Inflammatory macrophage treated with lipopolysaccharide for 4 hours (primary cell): ENCODE results near the gene GLO1.
"Not testable (repeated sequence)": the region's sequence is repeated elsewhere in the genome, so short reads cannot be mapped to it uniquely, and the experiment has no call there.

Experiments
- DNase-seq: peaks from one replicate; pipeline ENCODE4 v3.0.0-alpha.2; 2020

GLO1 gene

DNA sequence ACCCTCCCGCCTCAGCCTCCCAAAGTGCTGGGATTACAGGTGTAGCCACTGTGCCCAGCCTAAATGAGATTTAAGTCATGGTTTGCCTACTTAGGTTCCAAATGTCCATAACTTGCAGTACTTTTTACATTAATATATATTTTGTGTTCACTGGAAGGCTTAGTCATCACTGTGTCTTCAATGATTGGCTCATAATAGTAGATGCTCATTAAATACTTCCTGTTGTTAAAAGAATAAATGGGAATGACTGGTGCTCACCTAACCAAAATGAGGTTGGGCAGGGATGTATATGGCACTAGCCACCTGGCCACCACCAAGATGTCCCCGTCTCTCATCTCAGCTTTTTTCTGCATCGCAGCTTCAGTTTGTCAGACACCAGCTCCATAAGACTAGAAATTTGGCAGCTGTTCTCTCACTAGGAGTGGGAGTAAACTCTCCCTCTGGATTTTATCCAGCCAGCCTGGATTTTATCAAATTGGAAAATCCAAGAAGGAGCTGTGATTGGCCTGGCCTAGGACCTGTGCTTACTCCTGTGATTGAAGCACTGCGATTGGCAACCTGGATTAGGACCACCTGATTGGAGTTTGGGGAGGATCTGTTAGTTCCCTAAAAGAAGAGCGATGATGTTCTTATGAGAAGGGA lies 1.1 kb upstream of the GLO1 start:
- no peak for DNase-seq

- DNase-seq: no peak
Observed at GRCh38 chr6:38701551-38701950, 1.4 kb downstream of the GLO1 start.

DNA sequence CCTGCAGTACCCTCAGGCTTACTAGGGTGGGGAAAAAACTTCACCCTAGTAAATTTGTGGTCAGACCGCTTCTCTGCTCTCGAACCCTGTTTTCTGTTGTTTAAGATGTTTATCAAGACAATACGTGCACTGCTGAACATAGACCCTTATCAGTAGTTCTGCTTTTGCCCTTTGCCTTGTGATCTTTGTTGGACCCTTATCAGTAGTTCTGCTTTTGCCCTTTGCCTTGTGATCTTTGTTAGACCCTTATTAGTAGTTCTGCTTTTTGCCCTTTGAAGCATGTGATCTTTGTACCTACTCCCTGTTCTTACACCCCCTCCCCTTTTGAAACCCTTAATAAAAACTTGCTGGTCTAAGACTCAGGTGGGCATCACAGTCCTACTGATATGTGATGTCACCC lies 3.2 kb downstream of the GLO1 start:
- DNase-seq: not testable (repeated sequence)

DNA sequence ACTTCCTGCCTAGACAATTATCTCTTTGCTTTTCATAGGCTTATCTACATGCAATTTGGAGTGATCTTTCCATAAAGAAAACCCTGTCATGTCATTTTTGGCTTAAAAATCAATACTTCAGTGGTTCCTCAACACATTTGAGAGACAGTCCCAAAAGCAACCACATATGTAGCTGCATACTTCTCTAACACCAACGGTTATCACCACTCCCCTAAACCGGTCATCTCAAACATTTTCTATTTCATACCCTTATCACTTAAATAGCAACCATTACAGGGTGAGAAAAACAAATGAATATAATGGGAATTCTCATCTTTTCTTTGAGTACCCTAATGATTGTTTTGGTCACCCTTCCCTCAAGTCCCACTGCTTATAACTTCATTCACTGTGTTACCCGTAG lies 5.1 kb downstream of the GLO1 start:
- DNase-seq: no peak

GRCh38 chr6:38696345-38696744 lies 6.6 kb downstream of the GLO1 start:
- no peak for DNase-seq

- DNase-seq: no peak
Observed at GRCh38 chr6:38695933-38696332, 7.0 kb downstream of the GLO1 start.

DNA sequence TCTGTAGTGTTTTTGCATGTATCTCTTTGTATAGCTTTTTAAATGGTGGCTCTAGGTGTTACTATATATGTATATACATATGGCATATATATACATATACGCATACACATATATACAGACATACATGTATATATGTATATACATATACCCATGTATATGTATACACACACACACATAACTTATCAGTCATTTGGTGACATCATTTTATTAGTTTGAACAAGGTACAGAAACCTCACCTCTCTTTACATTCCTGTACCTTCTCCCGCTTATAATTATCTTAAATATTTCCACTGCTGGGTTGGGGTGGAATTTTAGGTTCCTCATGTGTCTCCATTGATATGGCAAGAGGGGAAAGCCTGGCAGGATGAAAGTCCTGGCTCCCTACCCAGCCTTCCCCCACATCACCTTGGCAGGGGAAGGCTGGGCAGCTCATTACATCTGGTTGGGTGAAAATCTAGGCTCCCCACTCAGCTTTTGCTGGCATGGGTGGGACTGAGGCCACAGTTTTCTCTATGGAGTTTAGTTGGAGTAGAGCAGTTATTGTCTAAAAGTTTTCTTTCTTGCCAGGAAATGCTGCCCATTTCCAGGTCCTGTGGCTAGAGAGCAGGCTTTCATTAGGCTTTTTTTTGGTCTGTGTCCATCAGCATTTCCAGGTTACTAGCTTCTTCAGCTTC lies 7.6 kb downstream of the GLO1 start:
- DNase-seq: no peak

GRCh38 chr6:38688579-38689087 lies 14.3 kb downstream of the GLO1 start:
- DNase-seq: no peak

DNA sequence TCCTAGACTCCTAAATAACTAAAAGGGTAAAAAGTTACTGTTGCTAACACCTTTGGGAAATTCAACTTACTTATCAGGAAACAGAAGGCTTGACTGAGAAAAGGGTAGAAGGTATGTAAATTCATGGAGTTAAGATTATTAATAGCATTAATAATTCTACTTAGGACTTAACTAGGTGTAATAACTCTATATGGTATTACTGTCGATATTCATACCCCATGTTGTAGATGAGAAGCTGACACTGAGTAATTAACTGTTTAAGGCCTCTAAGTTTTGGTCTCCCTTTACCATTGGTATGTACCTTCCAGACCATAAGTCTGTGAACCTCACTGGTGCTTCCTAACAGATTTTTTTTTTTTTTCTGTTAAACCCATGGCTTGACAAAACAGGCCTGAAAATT lies 15.4 kb downstream of the GLO1 start:
- no peak for DNase-seq

GRCh38 chr6:38687043-38687353 lies 15.9 kb downstream of the GLO1 start:
- DNase-seq: no peak

DNA sequence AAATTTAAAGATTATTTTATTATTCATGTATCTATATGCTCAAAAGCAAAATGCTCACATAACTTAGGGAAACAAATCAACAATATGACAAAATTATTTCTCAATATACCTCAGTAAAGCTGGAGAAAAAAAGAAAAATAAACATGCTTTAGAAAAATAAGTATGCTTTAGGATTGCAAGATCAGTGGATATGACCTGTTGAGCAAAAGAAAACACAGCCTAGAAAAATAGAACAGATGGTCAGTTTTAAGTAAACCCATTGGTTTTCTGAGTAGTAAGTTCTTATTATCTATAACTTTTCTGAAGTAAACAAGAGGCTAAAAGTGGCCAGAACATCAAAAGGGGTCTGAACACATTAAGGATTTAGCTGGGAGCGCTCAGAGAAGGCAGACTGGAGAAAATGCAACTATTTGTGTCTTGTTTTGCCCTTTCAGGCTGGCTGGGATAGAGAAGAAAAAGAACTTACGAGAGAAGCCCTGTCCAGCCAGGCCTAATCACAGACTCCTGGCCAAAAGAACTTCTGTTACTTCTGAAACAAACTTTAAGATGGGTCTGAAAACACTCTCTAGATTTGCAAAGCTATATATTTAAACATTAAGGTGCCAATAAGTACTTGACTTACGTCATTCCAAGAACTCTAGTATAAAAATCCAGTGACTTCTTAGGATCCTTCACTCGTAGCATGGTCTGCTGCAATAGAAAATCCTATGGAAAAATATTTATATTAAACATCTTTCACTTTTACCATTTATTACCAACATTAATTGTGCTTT lies 16.5 kb downstream of the GLO1 start:
- DNase-seq: no peak

DNA sequence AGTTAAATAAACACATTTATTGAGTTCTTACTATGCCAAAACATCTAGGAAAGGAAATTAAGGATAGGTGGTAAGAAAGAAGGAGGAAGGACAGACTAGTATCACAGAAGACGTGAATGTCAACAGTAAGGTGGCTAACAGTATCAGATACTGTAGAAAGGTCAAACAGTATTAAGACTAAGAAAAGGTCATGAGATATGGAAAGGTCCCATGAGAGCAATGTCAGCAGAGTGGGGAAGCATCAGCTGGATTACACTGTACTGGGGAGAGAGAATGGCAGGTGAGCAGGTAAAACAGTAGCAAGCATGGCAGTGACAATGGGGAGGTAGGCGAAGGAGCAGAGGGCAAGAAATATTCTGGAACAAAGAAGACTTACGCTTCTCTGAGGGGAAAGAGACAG lies 18.0 kb downstream of the GLO1 start:
- no peak for DNase-seq

- no peak for DNase-seq
Observed at GRCh38 chr6:38684237-38684636, 18.7 kb downstream of the GLO1 start.

- no peak for DNase-seq
Observed at GRCh38 chr6:38681850-38682249, 21.1 kb downstream of the GLO1 start.

GRCh38 chr6:38679668-38680067 lies 23.3 kb downstream of the GLO1 start:
- no peak for DNase-seq

- no peak for DNase-seq
Observed at GRCh38 chr6:38678178-38678760, 24.7 kb downstream of the GLO1 start.

DNA sequence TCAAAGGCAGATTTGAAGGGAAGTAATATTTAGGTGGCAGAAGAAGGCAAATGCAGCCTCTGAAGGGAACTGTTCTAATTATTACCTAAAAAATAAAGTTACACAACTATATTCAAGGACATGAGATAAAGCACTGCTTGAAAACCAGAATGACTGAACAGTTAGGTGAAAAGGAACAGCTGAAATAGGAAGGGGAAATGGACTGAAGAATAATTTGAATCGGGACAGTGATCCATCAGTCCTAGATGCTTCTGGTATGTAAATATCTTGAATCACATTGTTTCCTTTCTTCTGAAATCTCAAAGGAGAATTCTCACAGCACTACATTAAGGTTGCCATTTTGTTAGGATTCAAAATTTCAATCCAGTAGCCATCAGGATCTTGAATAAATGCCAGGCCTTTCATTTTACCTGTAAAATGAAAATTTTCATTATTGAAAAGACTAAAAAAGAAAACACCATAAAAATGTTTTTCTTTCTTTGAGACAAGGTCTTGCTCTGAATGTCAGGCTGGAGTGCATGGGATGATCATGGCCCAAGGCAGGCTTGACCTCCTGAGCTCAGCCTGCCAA lies 25.9 kb downstream of the GLO1 start:
- DNase-seq: no peak

DNA sequence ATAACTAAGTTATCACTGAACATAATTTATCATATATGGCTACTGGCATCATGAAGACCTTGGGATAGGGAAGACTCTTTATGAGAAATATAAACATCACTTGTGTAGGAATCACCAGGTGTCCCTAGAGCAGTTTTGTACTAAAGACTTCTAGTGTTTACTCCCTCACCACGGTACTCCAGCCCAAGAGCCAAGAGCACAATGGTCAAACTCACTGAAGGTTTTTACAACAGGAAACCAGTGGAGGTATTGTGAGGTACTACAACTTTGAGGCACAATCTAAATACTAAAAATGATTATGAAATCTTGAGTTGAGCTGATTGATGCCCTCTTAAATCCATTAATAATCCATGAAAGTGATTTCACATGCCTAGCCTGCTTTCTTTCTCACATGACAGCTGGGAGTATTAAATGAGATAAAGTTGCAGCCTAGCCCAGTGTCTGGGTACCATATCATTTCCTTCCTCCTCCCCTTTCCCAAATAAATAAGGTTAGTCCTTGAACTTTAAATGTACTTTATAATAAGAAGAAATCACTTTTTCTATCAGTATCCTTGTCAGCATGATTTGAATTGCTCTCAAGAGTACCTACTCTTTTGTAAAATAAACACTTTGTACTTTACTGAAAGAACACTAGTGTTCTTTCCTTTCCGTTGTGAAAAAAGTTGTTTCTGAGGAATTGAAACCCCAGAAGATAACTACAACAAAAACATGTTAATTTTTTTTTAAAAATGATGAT lies 26.5 kb downstream of the GLO1 start:
- DNase-seq: no peak

- DNase-seq: peak; percentile 77
Observed at GRCh38 chr6:38673397-38674165, 29.4 kb downstream of the GLO1 start.

- DNase-seq: peak; percentile 57
Observed at GRCh38 chr6:38671885-38672467, 31.0 kb downstream of the GLO1 start.

- no peak for DNase-seq
Observed at GRCh38 chr6:38658418-38659167, 44.4 kb downstream of the GLO1 start.
